Measurements from ENCODE around the gene HERC2.
"Not testable (repeated sequence)": the region's sequence is repeated elsewhere in the genome, so short reads cannot be mapped to it uniquely, and the experiment has no call there.

DNA sequence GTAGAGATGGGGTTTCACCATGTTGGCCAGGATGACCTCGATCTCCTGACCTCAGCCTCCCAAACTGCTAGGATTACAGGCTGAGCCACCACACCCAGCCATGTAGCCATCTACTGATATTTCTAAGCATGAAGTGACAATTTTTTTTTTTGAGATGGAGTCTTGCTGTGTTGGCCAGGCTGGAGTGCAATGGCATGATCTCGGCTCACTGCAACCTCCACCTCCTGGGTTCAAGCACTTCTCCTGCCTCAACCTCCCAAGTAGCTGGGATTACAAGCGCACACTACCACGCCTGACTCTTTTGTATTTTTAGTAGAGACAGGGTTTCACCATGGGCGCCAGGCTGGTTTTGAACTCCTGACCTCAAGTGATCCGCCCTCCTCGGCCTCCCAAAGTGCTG lies 5.0 kb downstream of the HERC2 start:
- TF ChIP-seq, protein P1, sequence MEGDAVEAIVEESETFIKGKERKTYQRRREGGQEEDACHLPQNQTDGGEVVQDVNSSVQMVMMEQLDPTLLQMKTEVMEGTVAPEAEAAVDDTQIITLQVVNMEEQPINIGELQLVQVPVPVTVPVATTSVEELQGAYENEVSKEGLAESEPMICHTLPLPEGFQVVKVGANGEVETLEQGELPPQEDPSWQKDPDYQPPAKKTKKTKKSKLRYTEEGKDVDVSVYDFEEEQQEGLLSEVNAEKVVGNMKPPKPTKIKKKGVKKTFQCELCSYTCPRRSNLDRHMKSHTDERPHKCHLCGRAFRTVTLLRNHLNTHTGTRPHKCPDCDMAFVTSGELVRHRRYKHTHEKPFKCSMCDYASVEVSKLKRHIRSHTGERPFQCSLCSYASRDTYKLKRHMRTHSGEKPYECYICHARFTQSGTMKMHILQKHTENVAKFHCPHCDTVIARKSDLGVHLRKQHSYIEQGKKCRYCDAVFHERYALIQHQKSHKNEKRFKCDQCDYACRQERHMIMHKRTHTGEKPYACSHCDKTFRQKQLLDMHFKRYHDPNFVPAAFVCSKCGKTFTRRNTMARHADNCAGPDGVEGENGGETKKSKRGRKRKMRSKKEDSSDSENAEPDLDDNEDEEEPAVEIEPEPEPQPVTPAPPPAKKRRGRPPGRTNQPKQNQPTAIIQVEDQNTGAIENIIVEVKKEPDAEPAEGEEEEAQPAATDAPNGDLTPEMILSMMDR (IDR thresholded peaks at IDR 0.05; ENCODE audit: borderline replicate concordance, extremely low read depth, low read length, poor library complexity, severe bottlenecking), result not testable (repeated sequence)
- not testable (repeated sequence) for TF ChIP-seq EZH2 (IDR thresholded peaks at IDR 0.05; ENCODE audit: borderline replicate concordance, low read depth, low read length, severe bottlenecking)

All from DND-41 (cell line).